ENCODE measurements around the gene TLR6.
A peak's percentile ranks its signal among the peaks of the same experiment; 100 is the strongest.

Gene TLR6, protein sequence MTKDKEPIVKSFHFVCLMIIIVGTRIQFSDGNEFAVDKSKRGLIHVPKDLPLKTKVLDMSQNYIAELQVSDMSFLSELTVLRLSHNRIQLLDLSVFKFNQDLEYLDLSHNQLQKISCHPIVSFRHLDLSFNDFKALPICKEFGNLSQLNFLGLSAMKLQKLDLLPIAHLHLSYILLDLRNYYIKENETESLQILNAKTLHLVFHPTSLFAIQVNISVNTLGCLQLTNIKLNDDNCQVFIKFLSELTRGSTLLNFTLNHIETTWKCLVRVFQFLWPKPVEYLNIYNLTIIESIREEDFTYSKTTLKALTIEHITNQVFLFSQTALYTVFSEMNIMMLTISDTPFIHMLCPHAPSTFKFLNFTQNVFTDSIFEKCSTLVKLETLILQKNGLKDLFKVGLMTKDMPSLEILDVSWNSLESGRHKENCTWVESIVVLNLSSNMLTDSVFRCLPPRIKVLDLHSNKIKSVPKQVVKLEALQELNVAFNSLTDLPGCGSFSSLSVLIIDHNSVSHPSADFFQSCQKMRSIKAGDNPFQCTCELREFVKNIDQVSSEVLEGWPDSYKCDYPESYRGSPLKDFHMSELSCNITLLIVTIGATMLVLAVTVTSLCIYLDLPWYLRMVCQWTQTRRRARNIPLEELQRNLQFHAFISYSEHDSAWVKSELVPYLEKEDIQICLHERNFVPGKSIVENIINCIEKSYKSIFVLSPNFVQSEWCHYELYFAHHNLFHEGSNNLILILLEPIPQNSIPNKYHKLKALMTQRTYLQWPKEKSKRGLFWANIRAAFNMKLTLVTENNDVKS

DNA sequence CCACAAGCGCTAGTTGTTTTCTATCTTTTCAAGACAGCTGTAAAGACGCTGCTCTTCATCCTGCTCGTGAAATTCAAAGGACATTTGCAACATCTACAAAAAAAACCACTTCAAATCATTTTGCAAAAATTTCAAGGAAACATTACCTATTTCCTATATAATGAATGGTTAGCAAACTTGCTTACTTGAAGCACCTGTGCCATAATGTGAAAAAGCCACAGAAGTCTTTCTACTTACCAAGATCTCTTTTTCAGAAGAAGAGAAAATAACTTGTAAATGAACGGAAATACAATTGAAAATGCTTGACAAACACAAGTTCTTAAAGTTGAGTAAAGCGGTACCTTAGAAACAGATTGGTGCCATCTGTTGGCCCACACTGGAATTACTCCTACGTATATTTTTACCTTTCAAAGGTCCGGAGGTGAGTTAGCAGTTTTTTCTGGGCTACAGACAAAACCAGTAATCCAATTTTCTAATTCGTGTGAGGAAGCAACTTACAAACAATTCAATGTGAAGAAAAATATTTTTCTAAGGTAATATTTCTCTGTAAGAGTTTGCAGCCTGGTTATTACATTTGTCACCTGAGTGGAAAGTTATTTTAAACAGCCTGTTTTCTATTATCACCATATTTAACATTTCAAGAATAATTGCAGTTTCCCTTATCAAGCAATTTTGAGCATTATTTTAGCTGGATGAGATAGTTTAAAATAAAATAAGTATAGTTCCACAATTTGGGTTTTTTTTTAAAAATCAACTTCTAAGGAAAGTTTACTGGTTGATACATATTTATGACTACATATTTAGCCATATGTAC is at the start of gene TLR6:
TLR6 (minus strand) TSS at position 294 of the 814 bp plus-strand sequence. CDS start 27,344 bp downstream, outside the sequence.
- peak in 1 of 2 donors; percentile 38 for DNase-seq (ENCODE audit: extremely low read depth in 1 of 2, low read depth in 1 of 2)

DNA sequence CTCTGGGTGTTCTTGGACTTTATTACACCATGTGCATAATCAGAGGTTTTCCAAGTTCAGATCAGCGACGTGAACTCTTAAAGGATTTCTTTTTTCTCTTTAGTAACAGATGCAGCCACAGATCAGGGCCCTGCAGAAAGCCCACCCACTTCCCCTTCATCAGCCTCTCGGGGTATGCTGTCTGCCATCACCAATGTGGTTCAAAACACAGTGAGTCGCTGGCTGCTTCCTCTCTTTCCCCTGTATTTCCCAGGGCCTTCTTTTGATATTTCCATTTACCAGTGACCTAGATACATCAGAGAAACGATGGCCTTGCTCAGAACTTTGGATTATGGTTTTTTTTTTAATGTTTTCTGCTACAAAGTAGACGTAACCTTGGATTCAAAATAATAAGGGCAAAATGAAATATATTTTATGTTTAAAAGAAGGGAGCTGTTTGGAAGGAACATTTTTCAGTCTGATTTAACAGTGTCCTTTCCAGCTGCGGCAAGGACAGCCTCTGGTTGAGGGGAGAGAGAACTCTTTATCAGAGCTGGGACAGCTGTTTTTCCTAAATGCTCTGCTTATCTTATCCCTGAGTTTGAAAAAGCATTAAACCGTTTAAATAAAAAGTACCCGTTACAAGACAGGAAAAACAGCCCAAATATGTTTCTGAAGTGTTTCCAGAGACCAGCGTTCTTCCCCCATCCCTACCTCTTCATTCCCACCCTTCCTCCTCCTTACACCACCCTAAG is 49.2 kb upstream of the TLR6 start:
- DNase-seq (ENCODE audit: extremely low read depth in 1 of 2, low read depth in 1 of 2), result no peak

DNA sequence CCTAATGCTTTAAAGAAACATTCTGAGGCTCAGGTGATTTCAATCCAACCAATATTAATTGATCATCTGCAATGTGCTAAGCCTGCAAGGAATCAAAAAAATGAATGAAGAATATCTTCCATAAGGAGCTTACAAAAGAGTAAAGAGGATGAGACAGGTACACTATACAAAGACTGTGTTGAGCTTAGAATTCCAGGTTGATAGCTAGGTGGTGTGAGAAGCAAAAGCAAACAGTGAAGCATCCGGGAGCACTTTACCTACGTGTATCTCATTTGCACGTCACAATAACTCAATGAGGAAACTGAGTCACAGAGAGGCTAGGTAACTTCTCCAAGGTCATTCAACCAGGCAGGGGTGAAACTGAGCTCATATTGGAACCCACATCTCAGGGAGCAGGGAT is 48.1 kb upstream of the TLR6 start:
- no peak for DNase-seq (ENCODE audit: extremely low read depth in 1 of 2, low read depth in 1 of 2)

DNA sequence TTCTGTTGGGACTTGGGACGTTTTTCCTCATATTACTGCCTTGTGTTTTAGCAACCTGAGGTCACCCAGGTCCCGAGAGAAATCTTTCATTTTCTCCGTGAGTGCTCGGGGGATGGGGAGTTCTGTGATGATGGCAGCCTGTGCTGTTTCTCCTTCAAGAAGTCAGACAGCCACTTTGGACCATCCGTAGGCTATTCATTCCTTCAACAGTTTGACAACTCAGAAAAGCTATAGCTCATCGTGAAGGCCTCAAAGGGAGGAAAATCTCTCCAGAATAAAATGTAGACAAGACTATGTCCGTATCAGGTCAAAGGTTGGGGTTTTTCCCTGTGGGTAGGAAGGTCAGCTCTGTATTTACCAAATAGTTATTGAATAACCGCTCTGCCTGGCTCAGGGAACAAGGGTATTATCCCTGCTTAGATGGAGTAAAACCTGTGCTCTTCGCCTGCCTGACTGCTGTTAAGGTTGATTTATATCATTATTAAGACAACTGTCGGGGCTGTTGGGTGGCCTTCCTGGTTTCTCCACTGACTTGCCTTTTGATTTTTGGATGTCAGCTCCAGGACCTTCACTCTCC is 47.6 kb upstream of the TLR6 start:
- no peak for DNase-seq (ENCODE audit: extremely low read depth in 1 of 2, low read depth in 1 of 2)

DNA sequence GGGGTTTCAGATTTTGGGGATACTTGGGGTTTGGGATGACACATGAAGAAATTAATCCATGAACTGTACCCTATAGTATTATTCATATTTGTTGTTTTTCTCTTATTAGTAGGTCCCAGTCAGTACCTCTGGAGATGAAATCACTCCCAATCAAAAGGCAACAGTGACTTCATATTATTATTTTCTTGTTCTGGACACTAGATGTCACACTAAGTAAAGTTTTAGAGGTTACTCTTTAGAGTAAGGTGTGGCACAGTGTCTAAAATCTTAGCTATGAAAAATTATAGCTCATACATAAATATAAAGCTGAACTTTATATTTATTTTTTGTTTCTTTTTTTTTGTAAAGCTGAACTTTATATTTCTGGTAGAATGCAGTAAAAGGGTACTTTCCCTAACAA is 46.1 kb upstream of the TLR6 start:
- DNase-seq (ENCODE audit: extremely low read depth in 1 of 2, low read depth in 1 of 2), result no peak

DNA sequence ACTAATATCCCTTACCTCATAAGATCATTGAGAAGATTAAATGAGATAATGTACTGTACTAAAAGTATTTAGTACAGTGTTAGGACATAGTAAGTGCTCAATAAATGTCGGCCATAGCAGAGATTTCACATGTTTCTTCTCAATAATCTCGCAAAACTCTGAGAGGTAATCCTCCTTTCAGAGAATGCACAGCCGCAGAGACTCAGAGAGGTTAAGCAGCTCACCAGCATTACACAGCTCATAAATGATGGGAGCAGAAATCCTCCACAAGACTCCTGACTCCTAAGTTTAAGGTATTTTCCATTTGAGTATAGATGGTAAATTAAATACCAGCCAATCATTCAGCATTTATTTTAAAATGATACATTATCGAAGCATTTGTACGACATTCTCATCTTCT is 45.6 kb upstream of the TLR6 start:
- DNase-seq (ENCODE audit: extremely low read depth in 1 of 2, low read depth in 1 of 2), result no peak

DNA sequence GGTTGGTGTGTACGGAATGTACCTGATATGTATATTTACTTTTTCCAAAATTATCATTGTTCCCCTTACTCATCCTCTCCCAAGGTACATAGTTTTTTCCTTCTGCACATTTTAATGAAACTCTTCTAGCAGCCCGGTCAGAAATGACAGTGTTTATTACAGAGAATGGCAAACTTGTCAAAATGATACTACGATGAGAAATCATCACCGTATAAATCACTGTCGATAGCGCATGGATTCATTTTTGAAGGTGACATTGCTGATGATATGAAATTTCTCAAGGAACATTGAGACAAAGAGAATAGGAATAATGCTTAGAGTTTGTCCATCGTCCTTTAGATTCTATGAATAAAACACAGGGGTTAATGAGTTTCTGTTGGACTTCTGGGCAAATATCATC is 41.6 kb upstream of the TLR6 start:
- no peak for DNase-seq (ENCODE audit: extremely low read depth in 1 of 2, low read depth in 1 of 2)

DNA sequence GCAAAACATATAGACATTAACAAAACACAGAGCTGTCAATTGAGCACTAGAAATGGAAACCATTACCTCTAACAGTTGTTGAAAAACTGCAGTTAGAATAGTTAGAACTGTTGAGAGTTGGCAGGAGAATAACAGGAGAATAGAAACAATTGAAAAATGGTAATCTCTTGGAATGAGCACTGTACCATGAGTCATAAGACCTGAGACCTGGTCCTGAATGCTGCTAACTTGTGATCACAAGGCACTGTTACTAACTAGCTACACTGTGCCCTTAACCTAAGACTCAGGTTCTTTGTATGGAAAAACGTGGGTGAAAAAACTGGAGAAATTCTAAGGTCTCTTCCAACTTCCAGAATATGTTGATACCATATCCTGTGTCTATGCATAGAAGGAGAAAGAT is 40.3 kb upstream of the TLR6 start:
- no peak for DNase-seq (ENCODE audit: extremely low read depth in 1 of 2, low read depth in 1 of 2)

DNA sequence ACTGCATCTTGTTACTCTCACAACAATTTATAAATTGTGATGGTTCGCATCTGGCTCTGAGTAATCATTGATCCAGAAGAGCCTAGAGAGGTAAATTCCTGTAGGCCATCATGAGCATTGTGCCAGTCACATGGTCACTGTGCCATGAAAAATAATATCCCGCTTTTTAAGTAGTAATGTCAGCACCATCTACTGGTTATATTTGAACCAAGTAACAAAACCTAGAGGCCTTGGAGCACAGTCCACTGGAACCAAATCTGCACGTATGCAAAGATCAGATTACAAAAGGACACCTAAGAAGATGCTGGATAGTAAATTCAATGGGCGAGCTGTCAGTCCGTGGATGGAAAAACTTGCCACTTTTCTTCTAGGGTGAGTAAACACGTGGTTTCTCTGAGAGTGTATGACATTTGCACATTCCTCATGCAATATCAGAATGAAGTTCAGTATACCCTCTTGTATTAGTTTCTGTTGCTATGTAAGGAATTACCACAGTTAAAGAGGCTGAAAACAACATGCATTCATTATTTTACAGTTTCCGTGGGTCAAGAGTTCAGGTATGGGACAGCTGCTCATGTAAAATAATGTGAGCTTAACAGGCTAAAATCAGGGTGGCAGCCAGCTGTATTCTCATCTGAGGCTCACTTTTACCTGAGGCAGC is 37.8 kb upstream of the TLR6 start:
- DNase-seq (ENCODE audit: extremely low read depth in 1 of 2, low read depth in 1 of 2), result no peak

DNA sequence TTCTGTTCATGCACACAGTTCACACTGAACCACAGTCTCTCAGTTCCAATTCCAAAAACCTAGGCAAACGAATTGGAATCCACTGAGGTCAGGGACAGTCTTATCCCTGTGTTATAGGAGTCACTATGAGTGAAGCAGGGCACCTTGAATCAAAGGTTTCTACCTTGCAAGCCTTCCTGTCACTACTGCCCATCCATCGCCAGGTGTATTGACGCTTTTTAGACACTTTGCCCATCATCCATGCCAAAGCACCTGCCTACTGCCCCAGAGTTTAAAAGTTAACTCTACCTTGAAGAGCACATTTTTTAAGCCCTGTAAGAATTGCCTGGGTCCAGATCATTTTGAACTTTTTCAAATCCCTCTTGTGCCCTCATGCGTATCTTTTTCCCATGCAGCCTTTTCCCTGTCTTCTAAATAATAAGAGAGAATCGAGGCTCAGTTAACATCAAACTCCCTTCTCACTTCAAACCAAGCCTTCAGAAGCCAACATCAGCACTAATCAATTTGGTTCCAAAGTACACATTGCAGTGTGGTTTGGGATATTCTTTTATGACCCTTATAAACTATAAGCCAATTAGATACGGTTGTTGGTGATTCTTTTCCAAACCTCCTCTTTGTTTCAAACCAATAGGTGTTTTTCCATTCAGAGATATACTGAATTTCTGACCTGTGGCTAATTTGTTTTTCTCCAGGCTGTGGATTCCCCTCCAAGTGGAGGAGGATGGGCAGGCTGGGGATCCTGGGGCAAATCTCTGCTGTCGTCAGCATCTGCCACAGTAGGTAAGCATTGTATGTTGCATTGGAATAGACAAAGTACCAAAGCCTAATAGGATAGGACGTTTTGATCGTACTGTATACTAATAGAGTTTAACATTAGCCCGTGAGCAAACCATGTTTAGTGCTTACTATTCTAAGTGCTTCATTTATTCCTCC is 34.7 kb upstream of the TLR6 start:
- DNase-seq (ENCODE audit: extremely low read depth in 1 of 2, low read depth in 1 of 2), result no peak

DNA sequence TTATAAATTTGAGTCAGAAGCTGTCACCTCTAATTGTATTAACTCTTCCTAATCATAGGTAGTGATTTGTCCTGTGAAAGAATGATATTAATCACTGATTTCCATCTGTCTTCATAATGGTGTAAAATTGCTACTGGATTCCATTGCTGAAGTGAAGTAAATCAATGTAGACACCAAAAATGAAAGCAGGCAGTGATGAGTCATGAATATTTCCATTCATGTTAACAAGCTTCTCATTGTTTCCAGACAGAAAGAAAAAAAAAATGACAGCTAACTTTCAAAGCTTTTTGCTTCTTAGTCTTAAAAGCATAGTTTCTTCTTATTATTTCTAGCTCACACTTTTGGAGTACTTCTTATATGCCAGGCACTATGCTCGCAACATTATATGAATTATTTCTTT is 32.5 kb upstream of the TLR6 start:
- no peak for DNase-seq (ENCODE audit: extremely low read depth in 1 of 2, low read depth in 1 of 2)

DNA sequence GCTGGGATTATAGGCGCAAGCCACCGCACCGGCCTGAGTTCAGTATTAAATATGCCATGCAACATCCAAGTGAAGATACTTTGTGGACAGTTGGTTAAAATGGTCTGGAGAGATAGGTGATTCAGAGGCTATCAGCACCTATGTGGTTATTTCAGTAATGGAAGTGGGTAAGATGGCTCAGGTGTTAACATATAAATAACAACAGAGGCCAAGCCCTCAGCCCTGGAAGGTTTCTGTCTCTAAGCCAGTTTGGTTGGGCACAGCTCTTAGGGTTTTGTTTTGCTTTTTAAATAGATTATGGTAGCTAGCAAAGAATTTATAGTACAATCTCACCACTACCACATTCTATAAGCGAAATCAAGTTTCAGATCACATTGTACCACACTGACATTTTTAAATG is 27.6 kb upstream of the TLR6 start:
- no peak for DNase-seq (ENCODE audit: extremely low read depth in 1 of 2, low read depth in 1 of 2)

DNA sequence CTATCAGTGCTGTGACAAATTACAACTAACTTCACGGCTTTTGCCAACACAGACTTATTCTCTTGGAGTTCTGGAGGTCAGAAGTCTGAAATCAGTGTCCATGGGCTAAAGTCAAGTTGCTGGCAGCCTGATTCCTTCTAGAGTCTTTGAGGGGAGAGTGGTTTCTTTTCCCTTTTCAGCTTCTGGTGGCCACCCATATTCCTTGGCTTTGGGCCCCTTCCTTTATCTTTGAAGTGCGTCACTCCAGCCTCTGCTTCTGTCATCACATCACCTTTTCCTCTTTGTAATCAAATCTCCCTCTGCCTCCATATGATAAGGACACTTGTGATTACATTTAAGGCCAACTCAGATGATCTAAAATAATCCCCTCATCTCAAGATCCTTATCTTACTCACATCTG is 20.0 kb upstream of the TLR6 start:
- no peak for DNase-seq (ENCODE audit: extremely low read depth in 1 of 2, low read depth in 1 of 2)

DNA sequence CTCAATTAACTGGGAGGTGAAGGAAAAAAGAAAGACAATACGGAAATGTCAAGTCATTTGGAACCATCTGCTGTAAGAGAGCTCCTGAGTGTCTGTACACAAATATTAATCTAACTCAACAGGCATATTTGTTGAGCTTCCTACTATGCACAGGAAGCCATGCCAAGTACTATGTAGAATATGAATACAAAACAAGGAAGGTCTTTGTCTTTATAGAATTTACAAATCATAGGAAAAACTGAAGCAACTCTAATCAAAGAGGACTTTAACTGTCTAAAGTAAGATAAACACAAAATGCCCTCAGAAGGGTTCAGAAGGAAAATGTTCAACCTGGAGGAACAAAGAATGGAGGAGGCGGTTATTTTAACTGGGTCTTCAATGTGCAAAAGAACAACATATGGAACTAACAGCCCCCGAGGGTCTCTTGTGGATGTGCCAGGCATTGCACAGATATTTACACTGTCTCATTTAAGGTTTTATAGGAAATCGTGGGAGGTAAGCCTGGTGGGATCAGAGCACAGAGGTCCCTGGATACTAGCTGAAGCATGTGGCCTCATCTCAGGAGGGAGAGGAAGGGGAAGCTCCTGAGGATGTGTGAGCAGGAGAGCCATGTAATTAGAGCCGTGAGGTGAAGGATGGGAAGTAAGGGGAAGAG is 16.8 kb upstream of the TLR6 start:
- no peak for DNase-seq (ENCODE audit: extremely low read depth in 1 of 2, low read depth in 1 of 2)

DNA sequence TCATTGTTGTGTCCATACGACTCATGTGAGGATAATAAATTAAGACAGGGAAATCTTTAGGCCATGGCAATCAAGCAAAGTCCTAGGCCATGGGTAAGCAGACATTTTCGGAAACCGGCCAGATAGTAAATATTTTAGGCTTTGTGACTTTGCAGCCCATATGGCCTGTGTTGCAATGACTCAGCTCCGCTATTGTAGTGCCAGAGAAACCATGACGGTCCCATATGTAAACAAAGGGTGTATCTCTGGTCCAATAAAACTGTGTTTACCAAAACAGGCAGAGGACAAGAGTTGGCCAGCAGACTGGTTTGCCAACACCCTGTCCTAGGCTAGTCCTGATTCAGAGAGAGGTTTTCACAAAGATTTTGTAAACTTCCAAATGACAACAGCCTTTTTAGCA is 16.0 kb upstream of the TLR6 start:
- DNase-seq (ENCODE audit: extremely low read depth in 1 of 2, low read depth in 1 of 2), result no peak

DNA sequence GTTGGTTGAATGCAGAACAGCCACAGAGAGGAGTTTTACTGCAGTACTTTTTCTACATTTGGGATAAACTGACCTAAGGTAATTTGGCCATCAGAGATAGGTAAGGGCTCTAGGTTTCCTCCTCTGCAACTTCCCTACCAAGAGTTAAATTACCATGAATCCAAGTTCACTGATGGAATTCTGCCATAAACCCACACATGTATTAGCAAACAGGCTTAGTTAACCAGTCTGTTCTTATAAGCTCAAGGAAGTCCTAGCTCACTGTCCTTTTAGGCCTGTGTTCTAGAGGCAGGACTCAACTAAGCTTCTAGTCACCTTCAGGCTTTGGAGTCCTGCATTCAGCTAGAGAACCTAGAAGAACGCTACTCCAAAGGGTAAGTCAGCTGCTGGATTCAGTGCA is 15.0 kb upstream of the TLR6 start:
- DNase-seq (ENCODE audit: extremely low read depth in 1 of 2, low read depth in 1 of 2), result no peak

DNA sequence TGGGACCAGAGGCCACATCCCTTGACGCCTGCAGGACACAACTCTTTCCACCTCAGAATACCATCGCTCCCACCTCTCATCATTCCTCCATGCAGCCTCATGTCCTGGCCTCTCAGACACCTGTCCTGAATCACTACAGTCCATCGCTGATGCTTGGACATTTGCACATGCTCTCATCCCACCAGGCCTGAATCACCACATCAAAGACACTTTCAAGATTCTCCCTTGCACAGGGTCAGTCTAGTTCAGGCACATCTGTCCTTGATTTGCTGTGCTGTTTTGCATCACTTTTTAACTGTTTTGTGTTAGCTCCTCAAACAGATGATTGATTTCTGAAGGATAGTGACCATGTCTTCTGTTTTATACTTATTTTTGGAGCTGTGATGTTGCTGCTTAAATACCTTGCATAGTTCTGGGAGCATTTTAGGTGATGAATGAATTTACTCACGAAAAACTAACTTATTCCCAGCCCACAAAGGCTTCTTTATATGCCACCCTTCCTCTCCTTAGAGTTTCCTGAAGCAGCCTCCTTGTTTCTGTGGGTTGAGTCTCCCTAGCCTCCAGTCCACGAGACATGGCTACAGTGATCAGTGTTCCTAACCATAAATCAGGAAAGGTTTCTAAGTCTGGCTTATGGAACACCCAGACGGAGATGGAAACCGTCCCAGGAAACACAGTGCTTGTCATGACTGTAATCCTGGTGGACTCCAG is 13.6 kb upstream of the TLR6 start:
- DNase-seq (ENCODE audit: extremely low read depth in 1 of 2, low read depth in 1 of 2), result no peak

DNA sequence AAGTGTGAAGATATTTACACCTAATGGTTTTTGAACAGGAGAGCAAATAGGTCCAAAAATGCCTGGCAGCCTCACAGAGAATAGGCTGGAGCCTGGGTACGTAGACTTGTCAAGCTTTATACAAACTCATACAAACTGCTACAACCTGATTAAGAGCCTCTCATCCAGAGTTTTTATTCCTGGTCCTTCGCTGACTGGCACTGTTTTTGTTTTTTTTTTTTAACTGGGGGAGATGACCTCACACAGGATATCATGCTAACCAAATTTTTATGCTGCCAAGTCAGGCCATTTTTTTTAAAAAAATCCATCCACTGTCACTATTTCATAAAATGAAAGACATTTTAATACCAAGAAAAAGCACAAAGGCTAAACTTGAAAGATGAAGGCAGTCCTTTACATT is 12.9 kb upstream of the TLR6 start:
- no peak for DNase-seq (ENCODE audit: extremely low read depth in 1 of 2, low read depth in 1 of 2)
